ENCODE measurements around the gene KCNJ15.

DNA sequence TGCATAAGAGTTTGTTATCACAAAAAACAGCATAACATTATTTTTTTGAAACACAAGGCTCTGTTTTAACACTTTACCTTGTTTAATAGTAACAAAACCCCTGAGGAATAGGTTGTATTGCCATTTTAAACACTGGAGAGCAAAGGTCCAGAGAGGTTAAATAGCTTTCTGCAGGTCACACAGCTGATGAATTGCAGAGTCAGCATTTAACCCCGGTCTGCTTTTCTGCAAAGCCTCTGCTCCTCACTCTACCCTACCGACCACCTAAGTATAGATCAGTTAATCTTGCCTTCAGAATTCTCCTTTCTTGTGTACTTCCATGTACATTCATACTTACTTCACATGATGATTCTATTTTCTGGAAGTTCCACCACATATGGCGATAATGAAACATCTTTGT is 42.0 kb downstream of the KCNJ15 start:
- TF ChIP-seq POLR2A (IDR thresholded peaks at IDR 0.05; ENCODE audit: low read depth, low read length): no peak
- TF ChIP-seq CEBPB (IDR thresholded peaks at IDR 0.05; ENCODE audit: low read depth, low read length): no peak
- TF ChIP-seq, protein P1, sequence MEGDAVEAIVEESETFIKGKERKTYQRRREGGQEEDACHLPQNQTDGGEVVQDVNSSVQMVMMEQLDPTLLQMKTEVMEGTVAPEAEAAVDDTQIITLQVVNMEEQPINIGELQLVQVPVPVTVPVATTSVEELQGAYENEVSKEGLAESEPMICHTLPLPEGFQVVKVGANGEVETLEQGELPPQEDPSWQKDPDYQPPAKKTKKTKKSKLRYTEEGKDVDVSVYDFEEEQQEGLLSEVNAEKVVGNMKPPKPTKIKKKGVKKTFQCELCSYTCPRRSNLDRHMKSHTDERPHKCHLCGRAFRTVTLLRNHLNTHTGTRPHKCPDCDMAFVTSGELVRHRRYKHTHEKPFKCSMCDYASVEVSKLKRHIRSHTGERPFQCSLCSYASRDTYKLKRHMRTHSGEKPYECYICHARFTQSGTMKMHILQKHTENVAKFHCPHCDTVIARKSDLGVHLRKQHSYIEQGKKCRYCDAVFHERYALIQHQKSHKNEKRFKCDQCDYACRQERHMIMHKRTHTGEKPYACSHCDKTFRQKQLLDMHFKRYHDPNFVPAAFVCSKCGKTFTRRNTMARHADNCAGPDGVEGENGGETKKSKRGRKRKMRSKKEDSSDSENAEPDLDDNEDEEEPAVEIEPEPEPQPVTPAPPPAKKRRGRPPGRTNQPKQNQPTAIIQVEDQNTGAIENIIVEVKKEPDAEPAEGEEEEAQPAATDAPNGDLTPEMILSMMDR (conservative IDR thresholded peaks at IDR 0.05; ENCODE audit: low read depth, low read length): no peak
- TF ChIP-seq RAD21 (IDR thresholded peaks at IDR 0.05; ENCODE audit: low read length): no peak
- TF ChIP-seq, protein P2, sequence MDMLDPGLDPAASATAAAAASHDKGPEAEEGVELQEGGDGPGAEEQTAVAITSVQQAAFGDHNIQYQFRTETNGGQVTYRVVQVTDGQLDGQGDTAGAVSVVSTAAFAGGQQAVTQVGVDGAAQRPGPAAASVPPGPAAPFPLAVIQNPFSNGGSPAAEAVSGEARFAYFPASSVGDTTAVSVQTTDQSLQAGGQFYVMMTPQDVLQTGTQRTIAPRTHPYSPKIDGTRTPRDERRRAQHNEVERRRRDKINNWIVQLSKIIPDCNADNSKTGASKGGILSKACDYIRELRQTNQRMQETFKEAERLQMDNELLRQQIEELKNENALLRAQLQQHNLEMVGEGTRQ (IDR thresholded peaks at IDR 0.05; ENCODE audit: low read depth, low read length): no peak
- TF ChIP-seq CHD1 (IDR thresholded peaks at IDR 0.05; ENCODE audit: low read depth, low read length): no peak
- TF ChIP-seq MAFK (IDR thresholded peaks at IDR 0.05; ENCODE audit: low read depth, low read length): peak; percentile 98
- TF ChIP-seq FOS (IDR thresholded peaks at IDR 0.05; ENCODE audit: low read depth, low read length): no peak
- TF ChIP-seq MXI1 (IDR thresholded peaks at IDR 0.05; ENCODE audit: borderline replicate concordance, low read depth, low read length): no peak
- TF ChIP-seq BHLHE40 (IDR thresholded peaks at IDR 0.05; ENCODE audit: low read depth, low read length): no peak
- TF ChIP-seq, protein P3, sequence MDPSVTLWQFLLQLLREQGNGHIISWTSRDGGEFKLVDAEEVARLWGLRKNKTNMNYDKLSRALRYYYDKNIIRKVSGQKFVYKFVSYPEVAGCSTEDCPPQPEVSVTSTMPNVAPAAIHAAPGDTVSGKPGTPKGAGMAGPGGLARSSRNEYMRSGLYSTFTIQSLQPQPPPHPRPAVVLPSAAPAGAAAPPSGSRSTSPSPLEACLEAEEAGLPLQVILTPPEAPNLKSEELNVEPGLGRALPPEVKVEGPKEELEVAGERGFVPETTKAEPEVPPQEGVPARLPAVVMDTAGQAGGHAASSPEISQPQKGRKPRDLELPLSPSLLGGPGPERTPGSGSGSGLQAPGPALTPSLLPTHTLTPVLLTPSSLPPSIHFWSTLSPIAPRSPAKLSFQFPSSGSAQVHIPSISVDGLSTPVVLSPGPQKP (IDR thresholded peaks at IDR 0.05; ENCODE audit: borderline replicate concordance, low read depth, low read length): no peak
- no peak for TF ChIP-seq MAZ (IDR thresholded peaks at IDR 0.05; ENCODE audit: borderline replicate concordance, low read depth, low read length)
- no peak for TF ChIP-seq SMC3 (IDR thresholded peaks at IDR 0.05; ENCODE audit: low read depth, low read length)
- no peak for TF ChIP-seq RFX5 (IDR thresholded peaks at IDR 0.05; ENCODE audit: low read depth, low read length)

Measured in IMR-90 (cell line).